ENCODE measurements around the gene ARMC8.
A peak's percentile ranks its signal among the peaks of the same experiment; 100 is the strongest.

ARMC8 gene

GRCh38 chr3:138148503-138148902 lies 38.6 kb upstream of the ARMC8 start (continued):
- no peak for TF ChIP-seq POU6F1 (CRISPR knock-in tag; IDR thresholded peaks at IDR 0.05; ENCODE audit: borderline replicate concordance, low read depth)
- no peak for TF ChIP-seq ZNF70 (CRISPR knock-in tag; IDR thresholded peaks at IDR 0.05)
- no peak for TF ChIP-seq TOX (CRISPR knock-in tag; IDR thresholded peaks at IDR 0.05; ENCODE audit: borderline replicate concordance)
- TF ChIP-seq ESRRG (CRISPR knock-in tag; IDR thresholded peaks at IDR 0.05) = no peak
- no peak for TF ChIP-seq SNAI2 (CRISPR knock-in tag; IDR thresholded peaks at IDR 0.05)
- TF ChIP-seq ZNF8 (CRISPR knock-in tag; IDR thresholded peaks at IDR 0.05) = no peak
- TF ChIP-seq PPARA (CRISPR knock-in tag; IDR thresholded peaks at IDR 0.05; ENCODE audit: borderline replicate concordance) = no peak
- TF ChIP-seq PATZ1 (CRISPR knock-in tag; IDR thresholded peaks at IDR 0.05; ENCODE audit: borderline replicate concordance) = no peak

GRCh38 chr3:138154534-138154933 lies 32.6 kb upstream of the ARMC8 start:
- ATAC-seq = no peak
- TF ChIP-seq ZNF8 (CRISPR knock-in tag; IDR thresholded peaks at IDR 0.05) (peak; percentile 90), SNAI2 (CRISPR knock-in tag; IDR thresholded peaks at IDR 0.05) (no peak), TSHZ2 (CRISPR knock-in tag; IDR thresholded peaks at IDR 0.05) (no peak), CSRNP3 (CRISPR knock-in tag; IDR thresholded peaks at IDR 0.05) (no peak), ZC3H10 (CRISPR knock-in tag; IDR thresholded peaks at IDR 0.05) (no peak), ESRRG (CRISPR knock-in tag; IDR thresholded peaks at IDR 0.05) (no peak), TOX (CRISPR knock-in tag; IDR thresholded peaks at IDR 0.05; ENCODE audit: borderline replicate concordance) (no peak)

GRCh38 chr3:138157743-138158142 lies 29.4 kb upstream of the ARMC8 start:
- ATAC-seq = no peak
- no peak for TF ChIP-seq PATZ1 (CRISPR knock-in tag; IDR thresholded peaks at IDR 0.05; ENCODE audit: borderline replicate concordance)
- TF ChIP-seq ZNF8 (CRISPR knock-in tag; IDR thresholded peaks at IDR 0.05) = no peak
- TF ChIP-seq GLIS3 (CRISPR knock-in tag; IDR thresholded peaks at IDR 0.05) = no peak
- TF ChIP-seq SNAI2 (CRISPR knock-in tag; IDR thresholded peaks at IDR 0.05) = no peak
- no peak for TF ChIP-seq ZFP30 (CRISPR knock-in tag; IDR thresholded peaks at IDR 0.05)
- TF ChIP-seq ARNTL (CRISPR knock-in tag; IDR thresholded peaks at IDR 0.05; ENCODE audit: borderline replicate concordance, low read depth) = no peak
- TF ChIP-seq CSRNP3 (CRISPR knock-in tag; IDR thresholded peaks at IDR 0.05) = no peak
- TF ChIP-seq CREB5 (CRISPR knock-in tag; IDR thresholded peaks at IDR 0.05; ENCODE audit: low read depth) = no peak
- TF ChIP-seq ZFP3 (CRISPR knock-in tag; IDR thresholded peaks at IDR 0.05) = no peak
- no peak for TF ChIP-seq TCF4 (CRISPR knock-in tag; IDR thresholded peaks at IDR 0.05; ENCODE audit: borderline replicate concordance)
- TF ChIP-seq TOX (CRISPR knock-in tag; IDR thresholded peaks at IDR 0.05; ENCODE audit: borderline replicate concordance) = no peak
- no peak for TF ChIP-seq ZNF70 (CRISPR knock-in tag; IDR thresholded peaks at IDR 0.05)
- no peak for TF ChIP-seq TSHZ2 (CRISPR knock-in tag; IDR thresholded peaks at IDR 0.05)
- no peak for TF ChIP-seq PPARA (CRISPR knock-in tag; IDR thresholded peaks at IDR 0.05; ENCODE audit: borderline replicate concordance)
- no peak for TF ChIP-seq ISL1 (CRISPR knock-in tag; IDR thresholded peaks at IDR 0.05)
- TF ChIP-seq CSDC2 (CRISPR knock-in tag; IDR thresholded peaks at IDR 0.05) = no peak
- TF ChIP-seq RARB (CRISPR knock-in tag; IDR thresholded peaks at IDR 0.05) = no peak
- no peak for TF ChIP-seq ESRRG (CRISPR knock-in tag; IDR thresholded peaks at IDR 0.05)
